H9 (cell line): ENCODE data around the gene TXNDC8. TPM values are rescaled to one million over a fixed set of nuclear protein-coding genes. Genes with fewer than 3 reads are reported as not detected.

Source experiments
- DNase-seq: peaks from one replicate; pipeline ENCODE4 v3.0.0-alpha.2; 2017
- H2AFZ ChIP-seq: one replicate; pipeline ENCODE4 v1.6.1; 2013; ENCODE audit warnings: mild to moderate bottlenecking, low read length, control low read depth, moderate library complexity
- H2AK5ac ChIP-seq: 2 replicates; pipeline ENCODE4 v1.6.1; 2013; ENCODE audit warnings: low read length, control low read depth, mixed read lengths; ENCODE audit not compliant: insufficient read length
- H2BK120ac ChIP-seq: one replicate; pipeline ENCODE4 v1.6.1; 2013; ENCODE audit warnings: low read depth, mild to moderate bottlenecking, low read length, control low read depth, inconsistent platforms; ENCODE audit not compliant: poor library complexity, severe bottlenecking
- H2BK12ac ChIP-seq: 2 replicates; pipeline ENCODE4 v1.6.1; 2013; ENCODE audit warnings: low read length, control low read depth, mixed read lengths, low read depth; ENCODE audit not compliant: insufficient read length
- H2BK15ac ChIP-seq: 2 replicates; pipeline ENCODE4 v1.6.1; 2013; ENCODE audit warnings: low read depth, low read length, control low read depth
- H2BK20ac ChIP-seq: one replicate; pipeline ENCODE4 v1.6.1; 2013; ENCODE audit warnings: low read depth, mild to moderate bottlenecking, low read length, control low read depth, inconsistent platforms; ENCODE audit not compliant: poor library complexity, severe bottlenecking
- H2BK5ac ChIP-seq: 2 replicates; pipeline ENCODE4 v1.6.1; 2013; ENCODE audit warnings: low read length, control low read depth, mixed read lengths; ENCODE audit not compliant: insufficient read length
- H3K14ac ChIP-seq: 2 replicates; pipeline ENCODE4 v1.6.1; 2013; ENCODE audit warnings: low read length, control low read depth; ENCODE audit not compliant: insufficient read depth
- H3K18ac ChIP-seq: 2 replicates; pipeline ENCODE4 v1.6.1; 2013; ENCODE audit warnings: low read depth, mild to moderate bottlenecking, mixed read lengths, low read length, control low read depth; ENCODE audit not compliant: insufficient read length
- H3K23ac ChIP-seq: 2 replicates; pipeline ENCODE4 v1.6.1; 2013; ENCODE audit warnings: low read length, control low read depth, mixed read lengths, low read depth; ENCODE audit not compliant: insufficient read length
- H3K23me2 ChIP-seq: 2 replicates; pipeline ENCODE4 v1.6.1; 2013; ENCODE audit warnings: low read depth, mild to moderate bottlenecking, mixed read lengths, low read length, control low read depth; ENCODE audit not compliant: insufficient read length, poor library complexity, severe bottlenecking
- H3K27ac ChIP-seq: 2 replicates; pipeline ENCODE4 v1.5.1; 2013; ENCODE audit warnings: low read length, control low read depth, mixed read lengths, low read depth; ENCODE audit not compliant: insufficient read length
- H3K27me3 ChIP-seq: 2 replicates; pipeline ENCODE4 v1.6.1; 2013; ENCODE audit warnings: low read length, control low read depth, inconsistent platforms; ENCODE audit not compliant: insufficient read depth
- H3K4ac ChIP-seq: 2 replicates; pipeline ENCODE4 v1.6.1; 2013; ENCODE audit warnings: low read depth, mild to moderate bottlenecking, control low read depth, inconsistent platforms, low read length, moderate library complexity
- H3K4me1 ChIP-seq: 2 replicates; pipeline ENCODE4 v1.6.1; 2013; ENCODE audit warnings: low read length, control low read depth, inconsistent platforms; ENCODE audit not compliant: insufficient read depth
- H3K4me2 ChIP-seq: 2 replicates; pipeline ENCODE4 v1.6.1; 2013; ENCODE audit warnings: low read length, control low read depth, mixed read lengths; ENCODE audit not compliant: insufficient read length, insufficient read depth
- H3K56ac ChIP-seq: 2 replicates; pipeline ENCODE4 v1.6.1; 2013; ENCODE audit warnings: low read depth, mild to moderate bottlenecking, mixed read lengths, low read length, control low read depth; ENCODE audit not compliant: insufficient read length
- H3K79me1 ChIP-seq: 2 replicates; pipeline ENCODE4 v1.6.1; 2013; ENCODE audit warnings: low read depth, mild to moderate bottlenecking, moderate library complexity, low read length, control low read depth, inconsistent platforms; ENCODE audit not compliant: insufficient read depth, poor library complexity, severe bottlenecking
- H3K79me2 ChIP-seq: 2 replicates; pipeline ENCODE4 v1.6.1; 2013; ENCODE audit warnings: low read length, control low read depth, inconsistent platforms; ENCODE audit not compliant: insufficient read depth
- H3K9ac ChIP-seq: 2 replicates; pipeline ENCODE4 v1.6.1; 2013; ENCODE audit warnings: low read length, control low read depth, mixed read lengths; ENCODE audit not compliant: insufficient read length; ENCODE audit errors: extremely low read depth
- H3K9me3 ChIP-seq: one replicate; pipeline ENCODE4 v1.6.1; 2013; ENCODE audit warnings: low read depth, low read length, inconsistent platforms; ENCODE audit not compliant: control insufficient read depth
- H3T11ph ChIP-seq: one replicate; pipeline ENCODE4 v1.6.1; 2013; ENCODE audit warnings: mild to moderate bottlenecking, low read length, control low read depth, inconsistent platforms
- H4K20me1 ChIP-seq: one replicate; pipeline ENCODE4 v1.6.1; 2013; ENCODE audit not compliant: control insufficient read depth, insufficient read length, insufficient read depth
- H4K5ac ChIP-seq: 2 replicates; pipeline ENCODE4 v1.6.1; 2013; ENCODE audit warnings: low read depth, mild to moderate bottlenecking, mixed read lengths, low read length, control low read depth; ENCODE audit not compliant: insufficient read length
- H4K8ac ChIP-seq: replicated peaks from 2 replicates; pipeline ENCODE4 v1.6.1; 2013; ENCODE audit warnings: low read length, control low read depth, mixed read lengths, low read depth; ENCODE audit not compliant: insufficient read length
- H4K91ac ChIP-seq: 2 replicates; pipeline ENCODE4 v1.6.1; 2013; ENCODE audit warnings: low read depth, mild to moderate bottlenecking, moderate library complexity, mixed read lengths, low read length, control low read depth; ENCODE audit not compliant: insufficient read length
- H3K27ac Mint-ChIP-seq, 3 experiments: 2 replicates in 2 of 3; 3 replicates in 1 of 3; pipeline ENCODE4 v1.8.0; 2020 to 2021; ENCODE audit warnings: mixed read lengths in 3 of 3, mild to moderate bottlenecking in 1 of 3, moderate library complexity in 1 of 3
- H3K27me3 Mint-ChIP-seq: 2 replicates; pipeline ENCODE4 v1.8.0; 2021; ENCODE audit warnings: low read depth, mild to moderate bottlenecking, moderate library complexity, mixed read lengths
- H3K36me3 Mint-ChIP-seq, 3 experiments: 2 replicates in 2 of 3; 3 replicates in 1 of 3; pipeline ENCODE4 v1.8.0; 2020 to 2021; ENCODE audit warnings: low read depth in 3 of 3, mixed read lengths in 3 of 3; ENCODE audit not compliant: insufficient read depth in 1 of 3
- H3K4me1 Mint-ChIP-seq, 2 experiments: 2 replicates each; pipeline ENCODE4 v1.8.0; 2020; ENCODE audit warnings: mixed read lengths in 2 of 2
- H3K4me3 Mint-ChIP-seq, 2 experiments: 2 replicates in 1 of 2; 3 replicates in 1 of 2; pipeline ENCODE4 v1.8.0; 2020 to 2021; ENCODE audit warnings: mild to moderate bottlenecking in 2 of 2, mixed read lengths in 2 of 2, moderate library complexity in 1 of 2
- H3K9me3 Mint-ChIP-seq, 2 experiments: 2 replicates in 1 of 2; 3 replicates in 1 of 2; pipeline ENCODE4 v1.8.0; 2020; ENCODE audit warnings: mild to moderate bottlenecking in 2 of 2, mixed read lengths in 2 of 2, moderate library complexity in 1 of 2
- WGBS: extraction: QIAGEN DNeasy Blood & Tissue Kit; methylation state at CpG from one replicate; pipeline ENCODE4 v1.1.7; 2013; ENCODE audit warnings: missing lambda C conversion rate, low lambda C conversion rate, mixed read lengths; ENCODE audit not compliant: insufficient read length; ENCODE audit errors: extremely low coverage; 5-methylcytosine and 5-hydroxymethylcytosine counted together
- total RNA-seq: library from RNA; stranded (reverse); gene quantifications from 2 replicates; pipeline ENCODE4 v1.2.1, GENCODE V29; 2021
- TF ChIP-seq, protein P1 (sequence below): fragments of 200-600 bp; sonication (generic); conservative IDR thresholded peaks from 3 replicates; pipeline ENCODE4 v1.8.0; 2021; ENCODE audit warnings: antibody characterized with exemption, mild to moderate bottlenecking

The TXNDC8 gene
- total RNA-seq, 1 experiment from 2014 or later, result not detected

DNA sequence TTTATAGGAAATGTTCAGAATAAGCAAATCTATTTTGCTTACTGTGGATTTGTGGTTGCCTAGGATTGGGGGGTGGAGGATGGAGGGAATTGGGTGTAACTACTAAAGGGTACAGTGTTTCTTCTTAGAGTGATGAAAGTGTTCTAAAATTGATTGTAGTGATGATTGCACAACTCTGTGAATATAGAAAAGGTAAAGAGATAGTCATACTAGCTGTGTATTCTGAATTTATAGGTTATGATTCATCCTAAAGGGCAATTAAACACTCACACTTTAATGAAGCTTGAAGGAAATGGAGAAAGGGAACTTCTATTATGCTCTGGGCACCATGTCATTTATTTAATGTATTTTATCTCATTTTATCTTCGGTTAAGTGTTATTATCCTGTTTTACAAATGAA is 9.9 kb downstream of the TXNDC8 start:
- Histone ChIP-seq H3K23me2 (no peaks in the 10 kb centered on the region), H3K56ac (no peak overlapping the region), H3K18ac (no peak overlapping the region), H2BK12ac (no peak overlapping the region), H2BK20ac (no peak overlapping the region), H2BK120ac (no peak overlapping the region), H2AFZ (no peak overlapping the region), H3K27me3 (no peaks in the 10 kb centered on the region), H3K4me2 (no peak overlapping the region), H4K20me1 (no peaks in the 10 kb centered on the region), H3K23ac (no peak overlapping the region), H3K4ac (no peak overlapping the region), H3K4me1 (no peaks in the 10 kb centered on the region), H3K9me3 (no peaks in the 10 kb centered on the region), H3K27ac (no peak overlapping the region), H2BK15ac (no peak overlapping the region), H3K79me1 (no peaks in the 10 kb centered on the region), H3K79me2 (no peaks in the 10 kb centered on the region), H2AK5ac (no peak overlapping the region), H4K8ac (no peak overlapping the region), H4K91ac (no peak overlapping the region), H3K14ac (no peak overlapping the region), H3K9ac (no peak overlapping the region), H3T11ph (no peak overlapping the region), H4K5ac (no peak overlapping the region), H2BK5ac (no peak overlapping the region)
- DNase-seq, result no peak
- H3K36me3 Mint-ChIP-seq, result no peaks in the 10 kb centered on the region
- no peaks in the 10 kb centered on the region for H3K27me3 Mint-ChIP-seq
- no peak overlapping the region for H3K27ac Mint-ChIP-seq
- H3K4me3 Mint-ChIP-seq, result no peak overlapping the region
- H3K4me1 Mint-ChIP-seq, result no peaks in the 10 kb centered on the region
- WGBS, result no CpG with 5 or more reads among the region's 1 CpG
- peaks cover 0 to 4% of the 10 kb centered on the region in 2 experiments; a peak in 1 of 5 replicates for H3K9me3 Mint-ChIP-seq
- TF ChIP-seq, protein P1, sequence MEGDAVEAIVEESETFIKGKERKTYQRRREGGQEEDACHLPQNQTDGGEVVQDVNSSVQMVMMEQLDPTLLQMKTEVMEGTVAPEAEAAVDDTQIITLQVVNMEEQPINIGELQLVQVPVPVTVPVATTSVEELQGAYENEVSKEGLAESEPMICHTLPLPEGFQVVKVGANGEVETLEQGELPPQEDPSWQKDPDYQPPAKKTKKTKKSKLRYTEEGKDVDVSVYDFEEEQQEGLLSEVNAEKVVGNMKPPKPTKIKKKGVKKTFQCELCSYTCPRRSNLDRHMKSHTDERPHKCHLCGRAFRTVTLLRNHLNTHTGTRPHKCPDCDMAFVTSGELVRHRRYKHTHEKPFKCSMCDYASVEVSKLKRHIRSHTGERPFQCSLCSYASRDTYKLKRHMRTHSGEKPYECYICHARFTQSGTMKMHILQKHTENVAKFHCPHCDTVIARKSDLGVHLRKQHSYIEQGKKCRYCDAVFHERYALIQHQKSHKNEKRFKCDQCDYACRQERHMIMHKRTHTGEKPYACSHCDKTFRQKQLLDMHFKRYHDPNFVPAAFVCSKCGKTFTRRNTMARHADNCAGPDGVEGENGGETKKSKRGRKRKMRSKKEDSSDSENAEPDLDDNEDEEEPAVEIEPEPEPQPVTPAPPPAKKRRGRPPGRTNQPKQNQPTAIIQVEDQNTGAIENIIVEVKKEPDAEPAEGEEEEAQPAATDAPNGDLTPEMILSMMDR, result no peak
